Astrocyte of the spinal cord (primary cell): ENCODE data around the gene ZDHHC8.

Source experiments
- DNase-seq: peaks from one replicate; pipeline ENCODE4 v3.0.0; 2011; ENCODE audit warnings: low read depth, low spot score
- H3K4me3 ChIP-seq: 2 replicates; pipeline ENCODE4 v1.5.1; 2011; ENCODE audit warnings: low read depth, mild to moderate bottlenecking, low read length, moderate library complexity
- in situ Hi-C: cut with HindIII; loops from 2 replicates; pipeline ENCODE4 v1.10.0; 2017; ENCODE audit warnings: low sequenced_read_pairs
- TF ChIP-seq, protein P1 (sequence below): IDR thresholded peaks from 2 replicates; pipeline ENCODE4 v1.5.1; 2012; ENCODE audit warnings: low read depth, mild to moderate bottlenecking, low read length, inconsistent platforms

The ZDHHC8 gene

DNA sequence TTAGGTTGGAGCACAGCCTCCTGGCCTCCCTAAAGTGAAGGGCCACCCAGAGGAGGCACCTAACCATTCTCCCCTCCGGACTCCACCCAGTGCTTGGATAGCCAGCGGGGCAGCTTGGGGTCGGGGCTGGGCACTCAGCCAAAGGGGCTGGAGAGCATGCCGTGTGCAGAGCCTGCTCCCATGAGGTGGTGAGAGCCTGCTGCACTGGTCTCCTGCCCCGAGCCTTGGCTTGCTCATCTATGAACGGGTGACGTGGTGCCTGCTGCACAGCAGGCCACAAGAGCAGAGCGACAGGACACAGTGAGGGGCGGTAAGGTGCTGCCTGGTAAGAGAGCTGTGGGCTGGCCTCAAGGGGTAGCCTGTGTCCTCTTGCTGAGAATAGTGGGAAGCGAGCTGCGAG, 33.3 kb downstream of the ZDHHC8 start:
- no peak overlapping the region for H3K4me3 ChIP-seq
- TF ChIP-seq, protein P1, sequence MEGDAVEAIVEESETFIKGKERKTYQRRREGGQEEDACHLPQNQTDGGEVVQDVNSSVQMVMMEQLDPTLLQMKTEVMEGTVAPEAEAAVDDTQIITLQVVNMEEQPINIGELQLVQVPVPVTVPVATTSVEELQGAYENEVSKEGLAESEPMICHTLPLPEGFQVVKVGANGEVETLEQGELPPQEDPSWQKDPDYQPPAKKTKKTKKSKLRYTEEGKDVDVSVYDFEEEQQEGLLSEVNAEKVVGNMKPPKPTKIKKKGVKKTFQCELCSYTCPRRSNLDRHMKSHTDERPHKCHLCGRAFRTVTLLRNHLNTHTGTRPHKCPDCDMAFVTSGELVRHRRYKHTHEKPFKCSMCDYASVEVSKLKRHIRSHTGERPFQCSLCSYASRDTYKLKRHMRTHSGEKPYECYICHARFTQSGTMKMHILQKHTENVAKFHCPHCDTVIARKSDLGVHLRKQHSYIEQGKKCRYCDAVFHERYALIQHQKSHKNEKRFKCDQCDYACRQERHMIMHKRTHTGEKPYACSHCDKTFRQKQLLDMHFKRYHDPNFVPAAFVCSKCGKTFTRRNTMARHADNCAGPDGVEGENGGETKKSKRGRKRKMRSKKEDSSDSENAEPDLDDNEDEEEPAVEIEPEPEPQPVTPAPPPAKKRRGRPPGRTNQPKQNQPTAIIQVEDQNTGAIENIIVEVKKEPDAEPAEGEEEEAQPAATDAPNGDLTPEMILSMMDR, result no peak
- in situ Hi-C loops, result no loop called here
- DNase-seq, result no peak

DNA sequence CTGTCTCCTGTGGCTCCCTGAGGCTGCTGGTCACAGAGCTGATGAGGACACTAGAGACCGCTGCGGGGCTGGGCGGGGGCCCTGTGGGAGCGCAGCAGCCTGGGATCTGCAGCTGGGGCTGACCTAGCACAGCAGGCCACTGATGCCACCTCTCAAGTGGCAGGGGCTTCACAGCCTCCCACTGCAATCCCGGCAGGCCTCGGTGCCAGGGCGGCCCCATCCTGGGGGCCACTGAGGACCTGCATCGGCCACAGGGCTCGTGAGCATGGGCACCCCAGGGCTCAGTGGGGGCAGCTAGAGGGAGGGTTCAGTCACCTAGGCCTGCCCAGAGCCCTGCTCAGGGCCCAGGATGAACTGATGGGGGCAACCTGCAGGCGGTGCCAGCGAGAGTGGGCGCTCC, 33.8 kb downstream of the ZDHHC8 start:
- in situ Hi-C loops, result no loop called here
- H3K4me3 ChIP-seq, result no peak overlapping the region
- TF ChIP-seq, protein P1, result no peak
- DNase-seq, result no peak

DNA sequence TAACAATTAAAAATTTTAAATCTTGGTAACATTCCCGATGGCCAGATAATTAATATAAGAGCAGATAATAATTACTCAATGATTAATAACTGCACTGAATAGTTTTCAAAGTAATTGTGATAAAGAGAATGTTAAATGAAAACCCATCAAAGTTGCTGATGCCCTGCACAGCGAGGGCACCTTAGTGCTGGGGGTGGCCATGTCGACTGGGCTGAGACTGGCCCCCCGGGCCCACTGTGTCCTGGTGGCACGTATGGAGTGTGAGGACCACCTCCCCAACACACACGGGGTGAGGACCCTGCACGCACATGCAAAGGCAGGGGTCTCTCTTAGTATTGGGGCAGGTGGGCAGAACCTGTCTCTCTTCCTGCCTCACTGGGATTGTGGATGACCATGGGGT, 34.3 kb downstream of the ZDHHC8 start:
- TF ChIP-seq, protein P1, result no peak
- in situ Hi-C loops, result no loop called here

DNA sequence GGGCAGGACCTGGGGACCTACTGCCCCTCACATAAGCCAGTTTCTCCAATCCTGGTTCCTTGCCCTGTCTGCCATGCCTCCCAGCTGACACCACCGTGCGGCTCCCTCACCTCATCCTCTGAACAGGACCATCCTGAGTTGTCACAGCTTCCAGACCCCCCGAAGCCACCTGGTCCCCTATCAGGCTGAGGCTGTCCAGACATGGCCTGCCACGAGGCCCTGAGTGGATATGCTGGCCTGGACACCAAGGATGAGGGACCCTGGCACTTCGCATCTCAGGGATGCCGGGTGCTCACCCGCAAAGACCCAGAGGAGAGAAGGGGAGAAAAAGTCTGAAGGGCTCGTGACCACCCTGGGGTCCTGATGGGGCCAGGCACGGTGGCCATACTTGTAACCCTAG, 35.1 kb downstream of the ZDHHC8 start:
- in situ Hi-C loops, result no loop called here
- no peak overlapping the region for H3K4me3 ChIP-seq
- DNase-seq, result no peak
- TF ChIP-seq, protein P1, result no peak

More for the DNA sequence above, 34.3 kb downstream of the ZDHHC8 start:
- no peak for DNase-seq
- no peak overlapping the region for H3K4me3 ChIP-seq

DNA sequence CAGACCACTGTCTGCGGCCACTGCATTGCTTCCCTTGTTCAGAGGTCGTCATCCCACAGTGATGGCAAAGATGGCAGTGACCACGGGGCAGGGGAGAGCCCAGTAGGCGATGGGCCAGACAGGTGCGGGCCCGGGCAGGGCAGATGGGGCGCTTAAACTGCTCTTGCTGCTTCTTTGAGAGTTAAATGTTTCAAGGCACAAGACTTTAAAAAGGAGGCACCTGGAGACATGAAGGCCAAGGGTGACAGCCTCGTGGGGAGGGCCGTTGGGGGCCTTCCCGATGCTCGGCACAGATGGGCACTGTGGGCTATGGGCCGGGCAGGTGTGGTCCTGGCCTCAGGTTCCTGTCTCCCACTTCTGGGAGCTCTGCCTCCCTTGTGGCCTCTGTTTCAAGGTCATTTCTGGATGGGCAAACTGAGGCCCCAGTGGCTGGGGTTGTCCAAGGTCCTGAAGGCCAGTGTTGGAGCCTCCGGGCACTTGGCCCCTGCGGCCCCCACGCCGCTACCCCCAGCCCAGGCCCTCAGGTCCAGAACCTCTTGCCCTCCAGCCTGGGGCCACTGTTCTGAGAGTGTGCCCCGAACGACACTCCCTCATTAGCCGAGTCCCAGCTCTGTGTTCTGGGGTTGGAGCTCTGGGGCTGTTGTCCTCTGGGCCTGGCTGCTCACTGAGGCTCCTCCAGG, 36.2 kb downstream of the ZDHHC8 start:
- TF ChIP-seq, protein P1, result no peak
- in situ Hi-C loops, result no loop called here
- H3K4me3 ChIP-seq, result no peak overlapping the region
- no peak for DNase-seq

DNA sequence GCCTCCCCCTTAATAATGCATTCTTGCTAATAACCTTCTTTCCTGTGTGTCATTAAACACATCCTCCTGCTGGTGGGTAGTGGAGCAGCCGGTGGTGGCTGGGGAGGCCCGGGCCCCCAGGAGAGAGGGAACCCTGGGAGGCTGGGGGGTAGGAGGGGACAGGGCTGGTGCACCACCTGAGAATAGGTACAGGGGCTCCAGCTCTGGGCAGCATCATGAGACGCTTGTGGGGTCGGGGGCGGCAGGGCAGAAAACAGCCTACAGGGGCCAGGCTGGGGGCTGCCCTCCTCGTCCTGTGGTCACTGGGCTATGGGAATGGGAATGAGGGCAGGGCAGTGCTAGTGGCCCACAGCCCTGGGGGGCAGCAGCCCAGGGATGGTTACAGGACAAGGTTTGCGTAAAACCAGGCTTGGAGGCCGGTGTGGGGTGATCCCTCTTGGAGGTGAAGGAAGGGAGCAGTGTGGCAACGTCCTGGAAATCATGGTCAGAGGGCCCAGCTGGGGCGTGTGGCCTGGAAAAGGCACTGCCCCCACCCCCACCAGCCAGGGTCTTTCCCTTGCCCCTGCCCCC, 37.7 kb downstream of the ZDHHC8 start:
- no peak for DNase-seq
- H3K4me3 ChIP-seq, result no peak overlapping the region
- TF ChIP-seq, protein P1, result no peak
- in situ Hi-C loops, result no loop called here
